SKM-1 treated with dmso at 0.1 percent for 144 hours (cell line): ENCODE results near the gene SRMS.

Experiments
- DNase-seq: peaks from one replicate; lab custom pipeline; 2025; ENCODE audit not compliant: unreplicated experiment; lab: John Stamatoyannopoulos, UW

The SRMS gene

GRCh38 chr20:63547725-63548480 is at the start of gene SRMS:
Gene SRMS, minus strand, starts transcription at chr20:63547749. Its CDS starts 286 bp downstream, at chr20:63547463.
- no peak for DNase-seq

- no peak for DNase-seq
Measured at GRCh38 chr20:63596423-63596822, 48.9 kb upstream of the SRMS start.

- DNase-seq = no peak
Measured at GRCh38 chr20:63595416-63596127, 48.0 kb upstream of the SRMS start.

- DNase-seq = no peak
Measured at GRCh38 chr20:63594043-63594561, 46.6 kb upstream of the SRMS start.

GRCh38 chr20:63592661-63593060 is 45.1 kb upstream of the SRMS start:
- no peak for DNase-seq

- DNase-seq = no peak
Measured at GRCh38 chr20:63591786-63592355, 44.3 kb upstream of the SRMS start.

- no peak for DNase-seq
Measured at GRCh38 chr20:63591147-63591533, 43.6 kb upstream of the SRMS start.

- no peak for DNase-seq
Measured at GRCh38 chr20:63590218-63591146, 42.9 kb upstream of the SRMS start.

GRCh38 chr20:63589261-63590217 is 42.0 kb upstream of the SRMS start:
- DNase-seq = no peak

GRCh38 chr20:63588641-63589041 is 41.1 kb upstream of the SRMS start:
- no peak for DNase-seq

GRCh38 chr20:63587776-63588591 is 40.4 kb upstream of the SRMS start:
- DNase-seq = no peak

GRCh38 chr20:63587256-63587655 is 39.7 kb upstream of the SRMS start:
- DNase-seq = no peak

- DNase-seq = no peak
Measured at GRCh38 chr20:63586797-63587196, 39.2 kb upstream of the SRMS start.

GRCh38 chr20:63585616-63586565 is 38.3 kb upstream of the SRMS start:
- no peak for DNase-seq

- DNase-seq = no peak
Measured at GRCh38 chr20:63582382-63583063, 35.0 kb upstream of the SRMS start.

- no peak for DNase-seq
Measured at GRCh38 chr20:63580796-63581461, 33.4 kb upstream of the SRMS start.
